Breast epithelium (tissue), 4 donors: ENCODE results near the gene PKNOX2. TPM values are rescaled to one million over a fixed set of nuclear protein-coding genes. Genes with fewer than 3 reads are reported as not detected.
A peak's percentile ranks its signal among the peaks of the same experiment; 100 is the strongest.

Experiments used
- DNase-seq, 2 donors: peaks; one replicate each; pipeline ENCODE4 v3.0.0-alpha.2; 2019; ENCODE audit warnings: low spot score in 2 of 2
- H3K27ac ChIP-seq, 2 donors: fragments of 200-600 bp; sonication (generic) in 1 of 2; one replicate each; pipeline ENCODE4 v1.5.1; 2016 to 2019; ENCODE audit warnings: mild to moderate bottlenecking in 1 of 2
- H3K27me3 ChIP-seq, 2 donors: fragments of 200-600 bp; sonication (generic) in 1 of 2; one replicate each; pipeline versions ENCODE4 v1.5.1 to v1.6.0; 2017 to 2019; ENCODE audit warnings: control low read depth in 1 of 2, mild to moderate bottlenecking in 1 of 2
- H3K36me3 ChIP-seq: fragments of 200-600 bp; one replicate; pipeline ENCODE4 v1.5.1; 2019
- H3K4me1 ChIP-seq, 2 donors: fragments of 200-600 bp; sonication (generic); one replicate each; pipeline ENCODE4 v1.5.1; 2016 to 2019; ENCODE audit warnings: control low read depth in 1 of 2
- H3K4me3 ChIP-seq, 3 donors: fragments of 200-600 bp; sonication (generic); 1 replicate in 2 of 3; 2 replicates in 1 of 3; pipeline ENCODE4 v1.5.1; 2016 to 2019; ENCODE audit warnings: mild to moderate bottlenecking in 3 of 3, moderate library complexity in 2 of 3
- H3K9me3 ChIP-seq, 2 donors: fragments of 200-600 bp; sonication (generic) in 1 of 2; one replicate each; pipeline ENCODE4 v1.5.1; 2016 to 2019; ENCODE audit warnings: control low read depth in 1 of 2
- POLR2A ChIP-seq: fragments of 450-650 bp; IDR thresholded peaks from one replicate; pipeline ENCODE4 v1.6.1; 2016; ENCODE audit warnings: antibody characterized with exemption, mild to moderate bottlenecking, moderate library complexity
- POLR2AphosphoS5 ChIP-seq, 3 donors: sonication (generic); formaldehyde crosslinking; IDR thresholded peaks; one replicate each; pipeline ENCODE4 v1.6.1; 2017; ENCODE audit warnings: antibody characterized with exemption in 3 of 3
- intact Hi-C: fragments of 100-400 bp; cut with DNase I; formaldehyde crosslinking; loops from one replicate; pipeline ENCODE4 v1.15.1; 2023; ENCODE audit warnings: low total_unique reads
- total RNA-seq, 3 donors: library from RNA; depleted of rRNA; stranded (reverse); fragments of >200 nt; gene quantifications; one replicate each; pipeline ENCODE4 v1.1.0, GENCODE V29; 2016
- TF ChIP-seq, protein P1 (sequence below), 3 donors: fragments of 450-650 bp; IDR thresholded peaks; one replicate each; pipeline ENCODE4 v1.5.1; 2016 to 2017; ENCODE audit warnings: antibody characterized with exemption in 3 of 3, mild to moderate bottlenecking in 3 of 3, moderate library complexity in 3 of 3

Gene PKNOX2
- total RNA-seq, 3 donors from 2014 or later: 0.32 to 1.0 (median 0.66) TPM

- intact Hi-C loops: no loop called here
- DNase-seq: no peak
- H3K4me3 ChIP-seq: no peak overlapping the region
These were observed 258.1 kb downstream of the PKNOX2 start for GRCh38 chr11:125422681-125423080.

GRCh38 chr11:125423247-125423849 is 258.8 kb downstream of the PKNOX2 start:
- H3K9me3 ChIP-seq: no peaks in the 10 kb centered on the region
- peaks cover 0 to 7% of the 10 kb centered on the region in 2 donors for H3K27me3 ChIP-seq
- intact Hi-C loops: no loop called here
- H3K4me1 ChIP-seq: no peaks in the 10 kb centered on the region
- DNase-seq: no peak
- TF ChIP-seq POLR2A: no peak
- TF ChIP-seq, protein P1, sequence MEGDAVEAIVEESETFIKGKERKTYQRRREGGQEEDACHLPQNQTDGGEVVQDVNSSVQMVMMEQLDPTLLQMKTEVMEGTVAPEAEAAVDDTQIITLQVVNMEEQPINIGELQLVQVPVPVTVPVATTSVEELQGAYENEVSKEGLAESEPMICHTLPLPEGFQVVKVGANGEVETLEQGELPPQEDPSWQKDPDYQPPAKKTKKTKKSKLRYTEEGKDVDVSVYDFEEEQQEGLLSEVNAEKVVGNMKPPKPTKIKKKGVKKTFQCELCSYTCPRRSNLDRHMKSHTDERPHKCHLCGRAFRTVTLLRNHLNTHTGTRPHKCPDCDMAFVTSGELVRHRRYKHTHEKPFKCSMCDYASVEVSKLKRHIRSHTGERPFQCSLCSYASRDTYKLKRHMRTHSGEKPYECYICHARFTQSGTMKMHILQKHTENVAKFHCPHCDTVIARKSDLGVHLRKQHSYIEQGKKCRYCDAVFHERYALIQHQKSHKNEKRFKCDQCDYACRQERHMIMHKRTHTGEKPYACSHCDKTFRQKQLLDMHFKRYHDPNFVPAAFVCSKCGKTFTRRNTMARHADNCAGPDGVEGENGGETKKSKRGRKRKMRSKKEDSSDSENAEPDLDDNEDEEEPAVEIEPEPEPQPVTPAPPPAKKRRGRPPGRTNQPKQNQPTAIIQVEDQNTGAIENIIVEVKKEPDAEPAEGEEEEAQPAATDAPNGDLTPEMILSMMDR (IDR thresholded peaks at IDR 0.05): no peak
- no peak for TF ChIP-seq POLR2AphosphoS5 (IDR thresholded peaks at IDR 0.05)
- no peak overlapping the region for H3K27ac ChIP-seq
- no peaks in the 10 kb centered on the region for H3K36me3 ChIP-seq
- H3K4me3 ChIP-seq: no peak overlapping the region

More at GRCh38 chr11:125422681-125423080, 258.1 kb downstream of the PKNOX2 start:
- TF ChIP-seq, protein P1 (IDR thresholded peaks at IDR 0.05): no peak
- TF ChIP-seq POLR2A: no peak
- TF ChIP-seq POLR2AphosphoS5 (IDR thresholded peaks at IDR 0.05): no peak
- H3K36me3 ChIP-seq: no peaks in the 10 kb centered on the region
- H3K27ac ChIP-seq: no peak overlapping the region
- H3K27me3 ChIP-seq: peaks cover 0 to 7% of the 10 kb centered on the region in 2 donors
- no peaks in the 10 kb centered on the region for H3K9me3 ChIP-seq
- H3K4me1 ChIP-seq: no peaks in the 10 kb centered on the region

DNA sequence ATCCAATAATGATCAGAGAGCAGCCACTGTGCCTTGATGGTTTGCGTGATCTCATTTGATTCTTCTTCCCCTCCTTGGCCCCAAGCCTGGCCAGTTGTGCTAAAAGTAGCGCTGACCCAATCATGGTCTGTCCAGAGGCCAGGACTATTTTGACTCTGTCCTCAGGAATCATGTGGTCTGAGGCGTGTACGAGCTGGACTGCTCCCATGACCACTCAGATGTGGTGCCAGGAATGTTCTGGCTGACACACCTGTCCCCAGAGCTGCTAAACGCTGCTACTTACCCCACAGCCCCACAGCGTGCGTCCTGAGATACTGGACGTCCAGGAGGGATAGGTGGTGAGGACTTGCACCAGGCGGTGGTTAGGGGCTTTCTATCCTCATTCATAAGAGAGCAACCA is 261.1 kb downstream of the PKNOX2 start:
- H3K9me3 ChIP-seq: no peaks in the 10 kb centered on the region
- intact Hi-C loops: no loop called here
- no peak overlapping the region for H3K27ac ChIP-seq

GRCh38 chr11:125426818-125427528 is 262.4 kb downstream of the PKNOX2 start:
- TF ChIP-seq POLR2A: no peak
- TF ChIP-seq, protein P1 (IDR thresholded peaks at IDR 0.05): no peak
- TF ChIP-seq POLR2AphosphoS5 (IDR thresholded peaks at IDR 0.05): no peak
- Histone ChIP-seq H3K36me3 (no peaks in the 10 kb centered on the region), H3K4me3 (no peak overlapping the region), H3K27me3 (no peaks in the 10 kb centered on the region), H3K27ac (no peak overlapping the region), H3K9me3 (no peaks in the 10 kb centered on the region), H3K4me1 (no peaks in the 10 kb centered on the region)
- intact Hi-C loops: no loop called here
- DNase-seq: no peak

More for the DNA sequence above, 261.1 kb downstream of the PKNOX2 start:
- DNase-seq: peak in 1 of 2 donors; percentile 48
- Histone ChIP-seq H3K36me3 (no peaks in the 10 kb centered on the region), H3K4me3 (no peak overlapping the region), H3K4me1 (no peaks in the 10 kb centered on the region), H3K27me3 (peaks cover 0 to 7% of the 10 kb centered on the region in 2 donors)
- TF ChIP-seq, protein P1 (IDR thresholded peaks at IDR 0.05): no peak
- TF ChIP-seq POLR2A (no peak), POLR2AphosphoS5 (IDR thresholded peaks at IDR 0.05) (no peak)

DNA sequence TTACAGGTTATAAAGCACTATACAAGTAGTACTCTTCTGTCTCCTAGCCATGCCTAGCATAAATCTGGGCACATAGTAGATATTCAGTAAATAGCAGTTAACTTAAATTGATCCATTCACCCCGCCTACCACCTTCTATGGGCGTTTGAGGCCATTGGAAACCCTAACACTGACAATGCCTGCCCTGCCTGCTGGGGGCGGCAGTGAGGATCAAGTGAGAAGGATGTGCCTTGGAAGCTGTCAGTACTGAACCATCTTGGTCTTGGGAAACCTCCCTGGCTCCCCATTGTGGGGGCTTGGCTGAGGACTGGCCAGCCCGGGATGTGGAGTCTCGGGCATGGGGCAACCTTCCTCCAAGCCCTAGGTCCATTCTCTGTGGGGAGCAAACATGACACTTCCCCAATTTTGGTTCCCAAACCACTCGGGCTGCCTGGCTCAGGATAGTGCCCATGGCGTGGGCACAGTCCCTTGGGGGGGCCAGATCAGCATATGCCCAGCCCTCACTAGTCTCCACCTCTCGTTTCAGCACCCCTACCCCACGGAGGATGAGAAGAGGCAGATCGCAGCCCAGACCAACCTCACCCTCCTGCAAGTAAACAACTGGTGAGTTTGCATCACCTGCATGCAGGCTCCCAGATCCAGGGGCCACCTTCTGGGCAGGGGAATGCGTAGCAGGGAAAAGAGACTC is 264.1 kb downstream of the PKNOX2 start:
- H3K4me3 ChIP-seq: no peak overlapping the region
- intact Hi-C loops: no loop called here
- no peak for TF ChIP-seq POLR2AphosphoS5 (IDR thresholded peaks at IDR 0.05)
- TF ChIP-seq, protein P1 (IDR thresholded peaks at IDR 0.05): no peak
- TF ChIP-seq POLR2A: no peak
- no peaks in the 10 kb centered on the region for H3K27me3 ChIP-seq
- H3K4me1 ChIP-seq: no peaks in the 10 kb centered on the region
- peak in 1 of 2 donors; percentile 28 for DNase-seq
- H3K27ac ChIP-seq: no peak overlapping the region
- H3K36me3 ChIP-seq: no peaks in the 10 kb centered on the region
- no peaks in the 10 kb centered on the region for H3K9me3 ChIP-seq
